ENCODE measurements around the gene UGT1A8. TPM values are rescaled to one million over a fixed set of nuclear protein-coding genes. Genes with fewer than 3 reads are reported as not detected.
"Not testable (repeated sequence)": the region's sequence is repeated elsewhere in the genome, so short reads cannot be mapped to it uniquely, and the experiment has no call there.

Gene UGT1A8
- total and polyA plus RNA-seq, 7 donors, result 1.8 to 8.8 (median 7.4) TPM; not detected in 4

- Histone ChIP-seq H3K4me3 (no peak overlapping the region), H3K9me3 (no peaks in the 10 kb centered on the region), H3K27me3 (no peaks in the 10 kb centered on the region), H3K27ac (no peak overlapping the region), H3K36me3 (no peaks in the 10 kb centered on the region), H3K4me1 (no peaks in the 10 kb centered on the region)
- no peak for DNase-seq
- TF ChIP-seq POLR2A (IDR thresholded peaks at IDR 0.05) (no peak), EP300 (IDR thresholded peaks at IDR 0.05) (no peak), POLR2AphosphoS5 (IDR thresholded peaks at IDR 0.05) (no peak)
- intact Hi-C loops (cut with DNase I), result no loop called here
- WGBS, 2 donors, result 13 to 59% methylated on average over 2 of the region's 2 CpGs
Observed at GRCh38 chr2:233740870-233741269, 123.4 kb downstream of the UGT1A8 start.

- Histone ChIP-seq H3K36me3 (no peaks in the 10 kb centered on the region), H3K4me3 (no peak overlapping the region), H3K27ac (no peak overlapping the region), H3K27me3 (no peaks in the 10 kb centered on the region), H3K9me3 (no peaks in the 10 kb centered on the region), H3K4me1 (no peaks in the 10 kb centered on the region)
- intact Hi-C loops (cut with DNase I), result no loop called here
- 96 to 97% methylated on average over 46 of the region's 46 CpGs for WGBS, 2 donors
- no peak for DNase-seq
- TF ChIP-seq CTCF (IDR thresholded peaks at IDR 0.05) (no peak), POLR2AphosphoS5 (IDR thresholded peaks at IDR 0.05) (no peak), EP300 (IDR thresholded peaks at IDR 0.05) (no peak), POLR2A (IDR thresholded peaks at IDR 0.05) (no peak)
Observed at GRCh38 chr2:233743464-233744259, 126.2 kb downstream of the UGT1A8 start.

- H3K36me3 ChIP-seq, result no peaks in the 10 kb centered on the region
- no peaks in the 10 kb centered on the region for H3K27me3 ChIP-seq
- H3K27ac ChIP-seq, result no peak overlapping the region
- TF ChIP-seq EP300 (IDR thresholded peaks at IDR 0.05) (no peak), POLR2AphosphoS5 (IDR thresholded peaks at IDR 0.05) (no peak), POLR2A (IDR thresholded peaks at IDR 0.05) (no peak)
- no peak for DNase-seq
- WGBS, 2 donors, result 50 to 68% methylated on average over 5 of the region's 5 CpGs
- H3K4me3 ChIP-seq, result no peak overlapping the region
- no peaks in the 10 kb centered on the region for H3K4me1 ChIP-seq
- intact Hi-C loops (cut with DNase I), result no loop called here
- H3K9me3 ChIP-seq, result no peaks in the 10 kb centered on the region
Observed at GRCh38 chr2:233745073-233745755, 127.8 kb downstream of the UGT1A8 start.

- H3K27me3 ChIP-seq; H3K36me3 ChIP-seq; H3K4me3 ChIP-seq; H3K9me3 ChIP-seq; intact Hi-C loops (cut with DNase I); H3K27ac ChIP-seq; DNase-seq; H3K4me1 ChIP-seq: not testable (repeated sequence)
- WGBS, 2 donors, result 83 to 86% methylated on average over 2 of the region's 2 CpGs
Observed at GRCh38 chr2:233745838-233746237, 128.4 kb downstream of the UGT1A8 start.

- TF ChIP-seq POLR2AphosphoS5 (IDR thresholded peaks at IDR 0.05) (no peak), EP300 (IDR thresholded peaks at IDR 0.05) (no peak), POLR2A (IDR thresholded peaks at IDR 0.05) (no peak), CTCF (IDR thresholded peaks at IDR 0.05) (no peak)
- intact Hi-C loops (cut with DNase I), result no loop called here
- H3K27me3 ChIP-seq, result no peaks in the 10 kb centered on the region
- H3K27ac ChIP-seq, result no peak overlapping the region
- no peak for DNase-seq
- H3K4me1 ChIP-seq, result no peaks in the 10 kb centered on the region
- WGBS, 2 donors, result 78 to 89% methylated on average over 10 of the region's 10 CpGs
- no peaks in the 10 kb centered on the region for H3K36me3 ChIP-seq
- no peak overlapping the region for H3K4me3 ChIP-seq
- H3K9me3 ChIP-seq, result no peaks in the 10 kb centered on the region
Observed at GRCh38 chr2:233746475-233747282, 129.2 kb downstream of the UGT1A8 start.

- Histone ChIP-seq H3K27ac (no peak overlapping the region), H3K27me3 (no peaks in the 10 kb centered on the region), H3K4me1 (no peaks in the 10 kb centered on the region), H3K9me3 (no peaks in the 10 kb centered on the region), H3K4me3 (no peak overlapping the region), H3K36me3 (no peaks in the 10 kb centered on the region)
- 88 to 97% methylated on average over 6 of the region's 6 CpGs for WGBS, 2 donors
- intact Hi-C loops (cut with DNase I), result no loop called here
- TF ChIP-seq EP300 (IDR thresholded peaks at IDR 0.05) (no peak), POLR2A (IDR thresholded peaks at IDR 0.05) (no peak), CTCF (IDR thresholded peaks at IDR 0.05) (no peak), POLR2AphosphoS5 (IDR thresholded peaks at IDR 0.05) (no peak)
- no peak for DNase-seq
Observed at GRCh38 chr2:233747283-233747544, 129.8 kb downstream of the UGT1A8 start.

- DNase-seq; H3K4me1 ChIP-seq; H3K27me3 ChIP-seq; H3K9me3 ChIP-seq; H3K36me3 ChIP-seq; H3K27ac ChIP-seq; intact Hi-C loops (cut with DNase I); H3K4me3 ChIP-seq: not testable (repeated sequence)
- 85 to 90% methylated on average over 2 of the region's 2 CpGs for WGBS, 2 donors
Observed at GRCh38 chr2:233750689-233751088, 133.3 kb downstream of the UGT1A8 start.

GRCh38 chr2:233751212-233752009 lies 134.0 kb downstream of the UGT1A8 start:
- H3K27me3 ChIP-seq; intact Hi-C loops (cut with DNase I); H3K9me3 ChIP-seq; H3K4me1 ChIP-seq; H3K4me3 ChIP-seq; H3K36me3 ChIP-seq; DNase-seq; H3K27ac ChIP-seq: not testable (repeated sequence)
- 57 to 70% methylated on average over 2 of the region's 2 CpGs for WGBS, 2 donors

All from sigmoid colon (tissue), 7 donors.